ENCODE measurements around the gene FHL2. TPM values are rescaled to one million over a fixed set of nuclear protein-coding genes. Genes with fewer than 3 reads are reported as not detected.
A peak's percentile ranks its signal among the peaks of the same experiment; 100 is the strongest.

FHL2 gene
- 109 and 117 TPM in 2 replicates for total RNA-seq (2021)
- percentile 97 among the genes with signal in this experiment for Bru-seq, nascent RNA
- BruChase-seq, experiment 1, labeled RNA remaining after a 2-hour chase = percentile 91 among the genes with signal in this experiment
- percentile 78 among the genes with signal in this experiment for BruChase-seq, experiment 2, labeled RNA remaining after a 6-hour chase
- long read RNA-seq, full-length matches to known transcripts = 205 of 238 reads
- long read RNA-seq, partial matches to known transcripts = 8 of 238 reads
- long read RNA-seq, other reads (novel, unspliced or antisense) = 25 of 238 reads

- POLR2A ChIA-PET (ENCODE audit: unreplicated experiment) = interaction anchor here (0.5 to 1.4 kb wide), 4 partner anchors 12 to 361 kb away, joined by 3 to 10 read pairs (median 4); partner anchors contain the start of gene MRPS9
Measured at GRCh38 chr2:105398336-105399206, at the start of gene FHL2. FHL2 (minus strand) TSS chr2:105399051; CDS start chr2:105386516, 12,535 bp downstream.

GRCh38 chr2:105447476-105447875 is 48.6 kb upstream of the FHL2 start:
- CTCF ChIA-PET = no interaction called here
- Histone ChIP-seq H3K4me2 (peak overlapping the region; percentile 37), H3K9me3 (ENCODE audit: insufficient read depth, low read depth) (no peaks in the 10 kb centered on the region; the same call in 1 of the 2 replicates), H3K79me2 (ENCODE audit: low read depth) (no peaks in the 10 kb centered on the region), H3F3A (ENCODE audit: insufficient read depth, low read depth) (peaks cover 29% of the 10 kb centered on the region), H3K27ac (peak overlapping the region; percentile 70), H3K4me3 (no peak overlapping the region), H3K4me1 (replicated peaks; ENCODE audit: insufficient read depth) (peaks cover 76% of the 10 kb centered on the region), H3K9me2 (ENCODE audit: insufficient read depth) (no peaks in the 10 kb centered on the region), H3K27me3 (ENCODE audit: insufficient read depth, low read depth) (no peaks in the 10 kb centered on the region), H3K36me3 (ENCODE audit: low read depth) (no peaks in the 10 kb centered on the region), H2AFZ (no peak overlapping the region), H4K20me1 (ENCODE audit: insufficient read depth) (no peaks in the 10 kb centered on the region)
- peak in 1 of 2 experiments; percentile 95 for DNase-seq
- POLR2A ChIA-PET (ENCODE audit: unreplicated experiment) = interaction anchor here (0.6 kb wide), 1 partner anchor 63 kb away, joined by 3 read pairs; no protein-coding TSS in a partner anchor
- BruUV-seq (replicated peaks) = no TSS peak
- TF ChIP-seq CTCF (conservative IDR thresholded peaks at IDR 0.05) (no peak), EZH2 (IDR thresholded peaks at IDR 0.05; ENCODE audit: low read depth) (no peak)
- intact Hi-C loops (cut with micrococcal nuclease; ENCODE audit: unreplicated experiment) = no loop called here

More at GRCh38 chr2:105398336-105399206, at the start of gene FHL2:
- BruUV-seq (replicated peaks) = no TSS peak
- intact Hi-C loops (cut with micrococcal nuclease; ENCODE audit: unreplicated experiment) = loop anchor here (1.0 kb wide), 1 partner anchor 7 kb away; no protein-coding TSS in a partner anchor
- Histone ChIP-seq H3K4me2 (peak within 1 kb of the TSS; percentile 100), H3K9me2 (ENCODE audit: insufficient read depth) (no peaks in the 10 kb centered on the region), H3K79me2 (ENCODE audit: low read depth) (peaks cover 70% of the 10 kb centered on the region), H3K36me3 (ENCODE audit: low read depth) (peaks cover 31% of the 10 kb centered on the region), H3F3A (ENCODE audit: insufficient read depth, low read depth) (peaks cover 55% of the 10 kb centered on the region), H4K20me1 (ENCODE audit: insufficient read depth) (peaks cover 15% of the 10 kb centered on the region), H3K9me3 (ENCODE audit: insufficient read depth, low read depth) (no peaks in the 10 kb centered on the region), H3K4me3 (peak within 1 kb of the TSS; percentile 100), H2AFZ (peak within 1 kb of the TSS; percentile 70; the same call in 1 of the 2 replicates), H3K27me3 (ENCODE audit: insufficient read depth, low read depth) (no peaks in the 10 kb centered on the region), H3K4me1 (replicated peaks; ENCODE audit: insufficient read depth) (peaks cover 74% of the 10 kb centered on the region), H3K27ac (peak within 1 kb of the TSS; percentile 88)
- peak; percentile 61 to 81 for DNase-seq
- CTCF ChIA-PET = interaction anchor here (0.5 kb wide), 1 partner anchor 111 kb away, joined by 3 read pairs; no protein-coding TSS in a partner anchor
- peak; percentile 41; the same call in 1 of the 2 replicates for TF ChIP-seq CTCF (conservative IDR thresholded peaks at IDR 0.05)
- no peak for TF ChIP-seq EZH2 (IDR thresholded peaks at IDR 0.05; ENCODE audit: low read depth)

- no peak overlapping the region for H2AFZ ChIP-seq
- no peaks in the 10 kb centered on the region for H3K9me2 ChIP-seq (ENCODE audit: insufficient read depth)
- H3K9me3 ChIP-seq (ENCODE audit: insufficient read depth, low read depth) = no peaks in the 10 kb centered on the region; the same call in 1 of the 2 replicates
- H3K4me2 ChIP-seq = 0 out of 2 replicates have a peak overlapping the region, but pooled peaks have one; percentile 37
- intact Hi-C loops (cut with micrococcal nuclease; ENCODE audit: unreplicated experiment) = no loop called here
- H3K4me3 ChIP-seq = no peak overlapping the region
- no peak for DNase-seq
- H3K27me3 ChIP-seq (ENCODE audit: insufficient read depth, low read depth) = no peaks in the 10 kb centered on the region
- H3K36me3 ChIP-seq (ENCODE audit: low read depth) = no peaks in the 10 kb centered on the region
- POLR2A ChIA-PET (ENCODE audit: unreplicated experiment) = no interaction called here
- peak overlapping the region; percentile 70 for H3K27ac ChIP-seq
- peaks cover 81% of the 10 kb centered on the region for H3K4me1 ChIP-seq (replicated peaks; ENCODE audit: insufficient read depth)
- H3K79me2 ChIP-seq (ENCODE audit: low read depth) = no peaks in the 10 kb centered on the region
- H3F3A ChIP-seq (ENCODE audit: insufficient read depth, low read depth) = peaks cover 29% of the 10 kb centered on the region
- H4K20me1 ChIP-seq (ENCODE audit: insufficient read depth) = no peaks in the 10 kb centered on the region
- TF ChIP-seq CTCF (conservative IDR thresholded peaks at IDR 0.05) = no peak
- no peak for TF ChIP-seq EZH2 (IDR thresholded peaks at IDR 0.05; ENCODE audit: low read depth)
- CTCF ChIA-PET = no interaction called here
- no TSS peak for BruUV-seq (replicated peaks)
Measured at GRCh38 chr2:105446501-105446900, 47.6 kb upstream of the FHL2 start.
